Stimulated activated CD8-positive, alpha-beta memory T cell treated with anti-CD3 and anti-CD28 coated beads, Interleukin-12 subunit alpha, Interleukin-12 subunit beta, amount 100 ng/mL, for 24 hours (primary cell): ENCODE data around the gene DTD1.

ENCODE experiments used
- DNase-seq: peaks from one replicate; pipeline ENCODE4 v3.0.0-alpha.2; 2020; ENCODE audit errors: extremely low read depth

The DTD1 gene, protein sequence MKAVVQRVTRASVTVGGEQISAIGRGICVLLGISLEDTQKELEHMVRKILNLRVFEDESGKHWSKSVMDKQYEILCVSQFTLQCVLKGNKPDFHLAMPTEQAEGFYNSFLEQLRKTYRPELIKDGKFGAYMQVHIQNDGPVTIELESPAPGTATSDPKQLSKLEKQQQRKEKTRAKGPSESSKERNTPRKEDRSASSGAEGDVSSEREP

DNA sequence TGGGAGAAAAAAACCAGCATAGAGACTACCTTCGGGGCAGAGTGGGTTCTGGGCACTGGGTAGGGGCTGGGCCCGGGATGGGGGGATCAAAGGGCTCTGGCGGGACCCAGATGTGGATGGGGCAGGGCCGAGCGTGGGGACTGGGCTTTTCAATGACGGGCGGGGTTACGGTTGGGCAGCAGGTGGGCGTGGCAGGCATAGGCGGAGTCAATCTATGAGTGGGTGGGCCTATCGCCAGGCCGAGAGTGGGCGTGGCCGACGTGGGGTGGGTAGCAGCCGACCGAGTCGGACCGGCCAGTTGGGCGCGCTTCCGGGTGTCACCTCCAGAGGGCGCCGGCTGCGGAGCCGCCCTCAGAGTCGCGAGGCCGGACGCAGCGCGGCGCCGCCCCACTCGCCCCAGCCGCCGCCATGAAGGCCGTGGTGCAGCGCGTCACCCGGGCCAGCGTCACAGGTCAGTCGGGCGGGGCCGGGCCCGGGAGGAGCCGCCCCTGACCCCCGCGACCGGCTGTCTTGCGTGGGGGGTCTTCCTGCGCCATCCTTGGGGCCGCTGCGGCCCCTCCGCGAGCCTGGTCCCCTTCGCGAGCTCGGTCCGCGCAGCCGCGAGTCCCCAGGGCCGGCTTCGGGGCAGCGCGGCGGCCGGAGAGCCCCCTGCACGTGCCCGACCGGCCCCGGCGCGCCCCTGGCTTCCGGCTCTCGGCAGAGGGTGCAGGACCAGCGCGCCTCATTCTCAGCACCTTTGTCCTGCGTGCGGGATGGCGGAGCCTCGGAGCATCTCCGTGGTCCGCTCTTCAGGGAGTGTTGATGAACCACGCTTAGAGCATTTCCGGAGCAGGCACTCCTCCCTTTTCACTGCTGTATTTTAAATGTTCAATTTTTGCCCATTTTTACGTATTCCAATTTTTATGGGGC, at the start of gene DTD1:
Gene DTD1 (plus strand): TSS at position 390 of the 909 bp plus-strand sequence. CDS start 19 bp downstream, at position 409.
- DNase-seq, result peak; percentile 75

DNA sequence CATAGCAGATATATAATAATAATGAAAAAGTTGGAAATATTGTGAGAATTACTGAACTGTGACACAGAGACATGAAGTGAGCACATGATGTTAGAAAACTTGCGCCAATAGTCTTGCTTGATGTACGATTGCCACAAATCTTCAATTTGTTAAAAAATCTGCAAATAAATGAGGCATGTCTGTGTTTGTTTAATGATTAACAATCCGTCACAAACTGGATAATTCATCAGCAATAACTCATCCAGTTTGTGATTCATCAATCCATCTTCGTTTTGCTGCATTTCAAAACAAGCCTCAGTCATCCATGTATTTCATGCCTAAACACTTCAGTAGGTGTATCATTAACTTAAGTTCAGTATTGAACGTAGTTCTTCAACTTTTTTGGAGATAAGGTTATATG, 46.1 kb upstream of the DTD1 start:
- DNase-seq, result no peak

DNA sequence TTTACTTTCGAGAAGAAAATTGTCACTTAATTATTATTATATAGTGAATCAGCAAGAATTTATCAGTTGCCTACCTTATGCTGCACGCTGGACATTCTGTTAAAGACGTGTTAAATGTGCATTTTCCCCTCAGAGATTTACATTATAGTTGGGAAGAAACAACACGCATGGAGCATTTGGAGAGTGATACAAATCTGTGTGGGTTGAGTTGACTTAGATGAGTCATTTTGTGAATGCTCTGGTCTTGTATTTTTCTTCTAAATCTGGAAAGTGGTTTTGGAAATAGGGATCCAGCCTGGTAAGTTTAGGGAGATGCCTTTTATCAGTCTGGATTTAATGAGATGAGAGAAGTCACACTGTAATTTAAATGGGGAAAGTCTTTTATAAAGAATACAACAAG, 44.6 kb upstream of the DTD1 start:
- no peak for DNase-seq

DNA sequence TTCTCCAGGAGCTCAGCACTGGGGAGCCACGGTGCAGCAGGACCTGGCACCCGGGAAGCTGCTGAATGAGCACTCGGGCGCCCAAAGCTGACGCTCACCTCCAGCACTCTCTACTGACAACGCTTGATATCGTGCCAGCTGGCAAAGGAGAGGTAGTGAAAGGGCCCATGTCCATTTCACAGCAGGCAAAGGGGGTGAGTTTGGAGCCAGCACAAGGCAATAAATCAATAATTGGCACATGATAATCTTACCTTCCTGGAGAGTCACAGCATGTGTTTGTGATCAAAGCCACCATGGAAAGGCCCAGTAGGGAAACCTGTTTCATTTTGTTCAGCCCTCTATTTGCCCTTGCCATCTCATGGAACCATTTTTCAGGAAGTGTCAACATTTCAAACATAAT, 43.9 kb upstream of the DTD1 start:
- no peak for DNase-seq

DNA sequence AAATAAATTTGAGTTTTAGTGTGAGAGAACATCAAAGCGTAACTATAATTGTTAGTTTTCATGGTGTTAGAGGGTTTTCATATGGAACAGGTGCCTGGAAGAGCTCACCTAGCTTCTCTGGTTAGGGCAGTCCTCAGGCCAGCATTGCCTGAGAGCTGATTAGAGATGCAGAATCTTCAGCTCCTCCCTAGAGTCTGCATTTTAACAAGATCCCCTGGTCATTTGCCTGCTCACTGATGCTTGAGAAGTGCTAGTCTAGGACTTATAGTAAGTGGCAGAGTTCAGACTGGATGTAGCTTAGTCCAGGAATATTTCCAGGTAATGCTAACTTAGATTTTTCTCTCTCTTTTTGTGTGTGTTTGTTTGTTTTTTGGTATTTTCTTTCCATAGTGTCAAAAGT, 42.3 kb upstream of the DTD1 start:
- DNase-seq, result no peak

DNA sequence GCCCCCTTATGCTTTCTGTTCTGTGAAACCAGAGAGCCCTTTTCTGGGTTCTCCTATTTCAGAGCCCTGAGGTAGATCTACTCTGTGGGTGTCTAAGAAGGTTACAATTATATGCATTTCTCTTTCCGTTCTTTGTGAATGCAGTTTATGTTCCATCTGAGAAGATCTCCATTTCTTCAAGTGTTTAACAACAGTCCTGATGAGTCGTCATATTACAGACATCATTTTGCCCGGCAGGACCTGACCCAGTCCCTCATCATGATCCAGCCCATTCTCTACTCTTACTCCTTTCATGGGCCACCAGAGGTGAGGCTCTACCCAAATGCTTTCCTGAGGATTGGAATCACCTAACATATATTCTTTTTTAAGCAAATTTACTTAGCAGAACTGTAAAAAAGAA, 39.4 kb upstream of the DTD1 start:
- no peak for DNase-seq

DNA sequence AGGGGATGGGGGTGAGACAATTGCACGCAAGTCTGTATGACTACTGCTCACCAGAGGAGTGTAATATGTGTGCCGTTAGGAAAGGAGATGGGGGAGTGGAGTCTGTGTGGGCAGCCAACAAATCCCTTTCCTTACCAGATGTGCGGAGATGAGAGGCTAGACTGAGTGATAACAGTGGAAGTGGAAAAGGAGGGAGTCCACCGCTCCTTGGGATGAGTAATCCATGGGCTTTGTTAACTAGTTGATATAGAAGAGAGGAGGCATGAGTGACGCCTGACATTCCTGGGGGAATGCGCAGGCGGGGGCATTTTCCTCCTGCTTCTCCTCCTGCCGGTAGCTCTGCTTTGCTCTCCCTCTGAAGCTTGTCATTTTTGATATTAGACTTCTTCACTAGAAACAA, 34.1 kb upstream of the DTD1 start:
- no peak for DNase-seq

DNA sequence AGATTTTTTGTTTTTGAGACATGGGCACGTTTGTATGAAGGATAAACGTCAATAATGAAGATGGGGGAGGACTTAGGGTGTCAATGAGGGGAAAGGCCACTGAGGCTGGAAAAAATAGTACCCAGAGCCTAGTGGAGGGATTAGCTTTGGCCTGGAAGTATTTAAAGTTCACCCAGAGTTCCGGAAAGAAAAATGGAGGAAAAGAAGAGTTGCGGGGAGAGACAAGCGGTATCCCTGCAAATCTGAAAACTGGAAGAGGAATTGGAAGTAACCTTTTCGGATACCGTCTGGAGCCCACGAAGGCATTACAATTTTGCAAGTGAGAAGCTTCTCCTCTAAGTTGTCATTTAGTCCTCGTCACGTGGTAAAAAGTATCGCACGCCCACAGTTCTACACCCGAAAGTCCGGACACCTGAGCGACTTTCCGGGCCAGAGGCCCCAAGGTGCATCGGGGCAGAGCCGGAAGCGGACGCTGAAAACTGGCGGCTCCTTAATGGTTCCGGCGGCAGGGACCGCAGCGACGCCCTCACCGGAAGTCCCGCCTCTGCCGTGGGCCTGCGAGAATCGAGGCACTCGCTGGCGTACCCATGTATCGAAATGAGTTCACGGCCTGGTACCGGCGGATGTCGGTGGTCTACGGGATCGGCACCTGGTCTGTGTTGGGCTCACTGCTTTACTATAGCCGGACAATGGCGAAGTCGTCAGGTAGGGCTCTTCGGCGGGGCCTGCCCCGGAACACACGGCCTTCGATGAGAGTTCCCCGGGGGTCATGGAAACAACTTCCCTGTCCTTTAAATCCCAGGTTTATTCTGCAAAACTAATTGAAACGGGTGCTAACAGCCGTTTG, 20.7 kb upstream of the DTD1 start, which contains the start of gene SMIM26:
Gene SMIM26 (plus strand): TSS at position 541 of the 847 bp plus-strand sequence. CDS start 47 bp downstream, at position 588.
- DNase-seq, result peak; percentile 84

DNA sequence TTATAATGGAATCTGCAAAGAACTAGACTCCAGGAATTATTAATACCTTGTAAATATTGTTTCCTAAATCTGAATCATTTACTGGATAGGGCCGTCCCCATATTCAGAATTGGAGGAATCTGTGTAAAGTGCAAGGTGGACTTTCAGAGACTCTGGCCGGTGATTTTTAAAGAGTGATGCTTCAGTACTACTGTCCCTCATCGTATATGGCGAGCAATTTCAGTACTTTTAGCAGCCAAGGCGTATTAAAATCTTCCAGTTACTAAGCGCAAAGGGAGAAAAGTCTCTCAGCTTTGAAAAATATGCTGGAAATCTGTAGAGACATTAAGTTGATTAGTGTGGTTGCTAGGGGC, 20.1 kb upstream of the DTD1 start:
- DNase-seq, result no peak

DNA sequence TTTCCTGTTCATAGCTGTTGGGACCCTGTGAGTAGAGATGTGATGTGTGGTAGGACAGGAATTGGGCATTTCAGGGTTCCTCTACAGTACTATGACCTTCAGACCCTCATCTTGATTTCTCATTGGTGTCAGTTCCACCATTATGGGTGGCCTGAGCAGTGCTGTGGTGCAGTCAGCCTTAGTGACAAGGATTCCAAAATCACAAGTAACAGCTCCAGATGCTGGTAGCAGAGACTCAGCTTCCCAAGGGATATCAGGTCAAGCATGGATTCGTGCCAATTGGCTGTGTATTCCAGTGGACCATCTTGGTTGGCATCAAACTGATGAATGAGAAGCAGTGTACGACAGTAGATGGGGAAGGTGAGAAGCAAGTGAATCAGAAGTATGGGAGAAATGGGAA, 16.8 kb upstream of the DTD1 start:
- DNase-seq, result no peak

DNA sequence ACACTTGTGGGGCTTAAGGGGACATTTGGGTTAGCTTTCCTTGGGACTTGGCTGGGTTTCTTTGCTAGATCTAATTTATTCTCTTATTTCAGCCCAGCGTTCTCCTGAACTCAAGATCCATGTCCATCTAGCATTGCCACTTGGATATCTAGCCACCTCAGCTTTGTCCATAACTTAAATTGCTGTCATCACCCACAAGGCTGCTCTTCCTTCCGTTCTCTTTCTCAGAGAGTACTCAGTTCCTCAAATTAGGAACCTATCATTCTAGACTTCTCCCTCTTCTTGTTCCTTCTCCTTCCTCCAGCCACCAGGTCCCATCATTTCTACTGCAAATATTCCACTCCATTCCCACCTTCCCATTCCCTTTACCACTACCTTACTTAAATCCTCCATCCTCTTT, 16.3 kb upstream of the DTD1 start:
- no peak for DNase-seq

DNA sequence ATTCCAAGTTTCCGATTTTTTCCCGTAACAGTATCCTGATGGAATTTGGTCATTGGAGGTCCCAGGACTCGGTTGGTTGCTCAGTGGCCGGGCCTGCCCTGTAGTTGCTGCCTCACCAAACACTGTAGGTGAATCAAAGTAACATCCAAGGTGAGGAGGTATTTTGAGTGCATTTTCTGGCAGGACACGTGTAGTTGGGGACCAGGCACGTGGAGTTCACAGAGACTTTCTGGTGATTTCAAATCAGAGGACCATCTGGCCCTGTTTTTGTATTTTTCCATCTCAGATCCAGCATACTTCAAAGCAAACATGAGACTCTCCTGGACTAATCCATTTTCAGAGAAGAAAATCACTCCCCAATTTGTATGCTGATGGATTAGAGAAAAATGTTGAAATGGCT, 9.9 kb upstream of the DTD1 start:
- no peak for DNase-seq

DNA sequence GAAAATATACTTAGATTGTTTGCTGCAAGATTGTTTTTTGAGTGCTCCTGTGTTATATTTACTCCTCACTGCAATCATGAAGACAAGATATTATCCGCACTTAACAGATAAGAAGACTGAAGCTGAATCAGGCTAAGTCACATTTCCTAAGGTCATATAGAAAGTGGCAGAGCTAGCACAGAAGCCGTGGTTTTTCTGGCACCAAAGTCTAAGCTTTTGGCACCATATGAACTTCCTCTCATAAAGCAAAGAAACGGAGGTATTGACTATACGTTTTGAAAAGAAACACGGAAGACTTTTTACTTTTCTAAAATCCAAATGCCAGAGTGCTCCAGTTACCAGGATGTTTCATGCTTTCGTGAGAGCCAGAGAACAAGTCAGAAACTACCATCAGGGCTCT, 9.3 kb upstream of the DTD1 start:
- DNase-seq, result no peak

DNA sequence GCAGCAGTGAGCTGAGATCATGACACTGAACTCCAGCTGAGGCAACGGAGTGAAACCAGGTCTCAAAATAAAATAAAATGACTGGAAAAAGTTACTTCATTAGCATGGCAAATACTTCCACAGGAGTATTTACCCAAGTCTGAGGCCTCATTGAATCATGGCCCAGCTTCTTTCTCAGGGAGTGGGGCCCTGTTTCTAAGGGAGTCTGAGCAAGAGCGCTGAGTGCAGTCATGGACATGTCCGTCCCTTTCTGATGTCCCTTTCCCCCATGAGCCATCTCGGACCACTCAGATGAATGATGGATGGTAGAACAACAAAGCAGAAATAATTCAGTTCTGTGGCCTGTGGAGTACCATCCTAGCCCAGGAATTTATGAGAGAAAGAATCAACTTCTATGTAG, 7.8 kb upstream of the DTD1 start:
- no peak for DNase-seq

DNA sequence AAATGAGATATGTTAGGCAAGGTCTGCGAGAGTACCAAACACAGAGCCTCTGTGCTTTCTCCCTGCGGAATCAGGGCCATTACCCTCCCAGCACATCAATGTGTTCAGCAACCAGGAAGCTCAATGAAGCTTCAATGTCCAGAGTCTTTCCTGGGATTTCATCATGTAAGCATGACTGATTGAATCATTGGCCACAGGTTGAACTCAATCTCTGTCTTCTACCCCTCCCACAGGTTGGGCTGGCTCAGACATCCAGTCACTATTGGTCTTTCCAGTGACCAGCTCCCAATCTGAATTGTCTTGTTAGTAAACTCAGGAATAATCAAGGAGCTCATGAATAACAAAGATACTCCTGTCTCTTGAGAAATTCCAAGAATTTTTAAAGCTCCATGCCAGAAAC, 2.7 kb upstream of the DTD1 start:
- DNase-seq, result no peak

DNA sequence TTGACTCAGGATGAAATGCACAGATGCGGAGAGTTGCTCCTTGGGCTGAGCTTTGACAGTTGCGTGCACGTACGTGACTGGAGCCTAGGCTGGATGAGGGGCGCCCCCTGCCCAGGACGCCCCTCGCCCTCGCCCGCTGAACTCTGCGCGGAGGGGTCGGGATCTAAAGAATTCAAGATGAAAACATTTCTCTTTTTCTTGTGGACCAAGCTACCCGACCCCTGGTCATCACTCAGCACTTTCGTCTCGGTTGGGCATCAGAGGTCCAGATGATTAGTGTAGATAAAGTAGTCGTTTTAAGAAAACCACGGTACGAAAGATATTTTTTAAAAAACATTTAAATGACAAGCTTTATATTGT, 700 bp downstream of the DTD1 start:
- DNase-seq, result no peak

DNA sequence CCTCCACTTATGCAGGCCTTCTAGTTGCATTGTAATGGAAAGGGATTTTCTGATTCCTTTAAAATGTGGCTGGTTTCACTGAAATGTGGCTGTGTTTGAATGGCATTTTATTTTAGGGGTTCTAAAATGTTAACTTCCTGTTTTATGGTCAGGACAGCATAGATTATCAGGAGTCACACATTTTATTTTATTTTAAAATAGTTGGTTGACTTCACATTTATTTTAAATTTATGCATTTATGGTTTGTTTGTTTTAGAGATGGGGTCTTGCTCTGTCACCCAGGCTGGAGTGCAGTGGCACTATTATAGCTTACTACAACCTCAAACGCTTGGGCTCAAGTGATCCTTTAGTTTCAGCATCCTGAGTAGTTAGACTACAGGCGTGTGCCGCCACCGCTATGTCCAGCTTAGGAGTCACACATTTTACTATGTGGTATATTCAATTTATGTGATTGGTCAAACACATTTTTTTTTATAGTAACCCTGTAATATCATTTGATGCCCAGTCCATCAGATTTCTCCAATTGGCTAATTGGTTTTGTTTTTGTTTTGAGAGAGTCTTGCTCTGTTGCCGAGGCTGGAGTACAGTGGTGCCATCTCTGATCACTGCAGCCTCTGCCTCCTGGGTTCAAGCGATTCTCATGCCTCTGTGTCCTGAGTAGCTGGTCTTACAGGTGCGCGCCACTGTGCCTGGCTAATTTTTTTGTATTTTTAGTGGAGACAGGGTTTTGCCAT, 2.3 kb downstream of the DTD1 start:
- DNase-seq, result no peak

DNA sequence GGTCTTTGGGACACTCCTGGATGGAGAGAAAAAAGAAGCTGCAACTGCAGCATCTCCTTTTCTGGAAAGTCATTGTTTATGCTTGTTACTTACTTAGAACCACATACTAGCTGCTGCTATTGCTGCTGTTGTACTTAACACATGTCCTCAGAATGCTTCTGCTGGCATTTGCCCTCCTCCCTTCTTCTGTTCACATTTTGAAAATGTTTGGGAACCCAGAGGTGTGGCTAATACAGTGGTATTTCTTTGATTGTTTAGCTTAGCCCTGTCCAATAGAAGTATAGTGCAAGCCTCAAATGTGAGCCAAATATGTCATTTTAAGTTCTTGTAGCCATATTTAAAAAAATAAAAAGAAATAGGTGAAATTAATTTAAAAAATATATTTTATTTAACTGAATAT, 8.4 kb downstream of the DTD1 start:
- no peak for DNase-seq

DNA sequence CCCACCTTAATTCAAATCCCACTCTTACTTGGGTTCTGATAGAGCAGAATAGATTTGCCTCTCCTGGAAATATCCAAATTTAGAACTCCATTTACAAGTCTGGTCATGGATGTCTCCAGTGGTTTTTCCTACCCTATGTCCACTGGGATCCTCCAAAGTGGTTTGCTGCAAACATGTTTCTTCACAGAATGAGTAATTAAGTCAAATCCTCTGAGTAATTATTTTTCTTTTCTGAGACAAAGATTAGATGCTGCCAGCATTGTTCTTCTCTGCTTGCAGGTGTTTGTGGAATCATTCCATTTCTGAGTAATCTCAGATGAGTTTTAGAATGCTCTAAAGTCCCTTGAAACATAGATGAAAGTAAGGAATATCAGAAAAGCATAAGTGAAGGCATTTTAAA, 21.9 kb downstream of the DTD1 start:
- DNase-seq, result no peak

DNA sequence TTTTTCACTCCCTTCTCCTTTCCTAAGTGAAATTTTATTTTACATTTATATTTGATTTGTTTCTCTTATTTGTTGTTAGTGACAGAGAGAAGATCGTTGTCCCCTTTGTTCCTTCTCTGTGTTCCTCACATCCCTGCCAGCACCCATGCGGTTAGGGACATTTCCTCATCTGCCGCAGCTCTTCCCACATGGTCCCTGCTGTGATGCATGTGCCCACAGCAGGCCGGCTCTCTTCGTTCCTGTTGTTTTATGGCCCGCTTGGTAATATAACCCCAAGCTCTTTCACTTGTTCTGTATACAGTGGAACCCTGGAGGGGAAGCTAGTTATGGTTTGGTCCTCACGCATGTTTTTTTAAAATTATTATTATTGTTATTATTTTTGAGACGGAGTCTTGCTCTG, 23.6 kb downstream of the DTD1 start:
- no peak for DNase-seq

DNA sequence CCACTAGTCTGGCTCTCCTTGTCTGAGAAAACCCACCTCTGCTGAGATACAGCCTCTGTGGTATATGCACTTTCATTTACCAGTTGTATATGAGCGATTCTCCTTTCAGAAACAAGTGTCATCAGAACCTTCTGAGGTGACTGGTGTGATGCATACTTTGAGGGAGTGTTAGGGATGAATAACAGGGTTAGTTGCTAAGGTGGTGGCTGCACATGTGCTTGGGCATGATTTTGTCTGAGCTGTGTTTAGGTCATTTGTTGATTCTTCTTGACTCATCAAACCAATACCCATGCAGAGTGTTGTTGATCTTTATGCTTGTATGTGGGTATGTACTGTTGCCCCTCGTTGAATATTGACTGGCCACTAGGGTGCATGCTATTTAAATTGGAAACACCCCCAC, 25.7 kb downstream of the DTD1 start:
- no peak for DNase-seq

DNA sequence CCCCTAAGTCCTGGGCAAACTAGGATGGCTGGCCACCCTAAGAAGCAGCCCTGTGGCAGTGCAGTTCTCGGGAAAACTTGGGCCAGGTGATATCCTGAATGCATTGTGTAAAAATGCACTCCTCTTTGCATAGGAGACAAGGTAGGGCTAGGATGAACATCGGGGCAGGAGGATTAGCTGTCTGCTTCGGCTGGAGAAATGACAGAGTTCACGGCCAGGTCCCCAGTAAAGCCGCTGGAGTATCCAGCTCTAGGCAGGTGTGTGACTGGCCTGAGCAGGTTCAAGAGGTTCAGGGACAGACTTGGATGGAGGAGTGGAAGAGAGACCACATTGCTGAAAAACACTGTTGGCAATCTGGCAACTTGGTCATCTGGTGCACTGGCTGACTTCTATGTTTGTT, 26.4 kb downstream of the DTD1 start:
- DNase-seq, result no peak
